GM04503 (cell line): ENCODE data around the gene ATP9B.
"Not testable (repeated sequence)": the region's sequence is repeated elsewhere in the genome, so short reads cannot be mapped to it uniquely, and the experiment has no call there.

ENCODE experiments used
- DNase-seq: peaks from one replicate; pipeline ENCODE4 v3.0.0-alpha.2; 2012; ENCODE audit warnings: low read depth

ATP9B gene

GRCh38 chr18:79290876-79291275 lies 221.7 kb downstream of the ATP9B start:
- DNase-seq, result no peak

DNA sequence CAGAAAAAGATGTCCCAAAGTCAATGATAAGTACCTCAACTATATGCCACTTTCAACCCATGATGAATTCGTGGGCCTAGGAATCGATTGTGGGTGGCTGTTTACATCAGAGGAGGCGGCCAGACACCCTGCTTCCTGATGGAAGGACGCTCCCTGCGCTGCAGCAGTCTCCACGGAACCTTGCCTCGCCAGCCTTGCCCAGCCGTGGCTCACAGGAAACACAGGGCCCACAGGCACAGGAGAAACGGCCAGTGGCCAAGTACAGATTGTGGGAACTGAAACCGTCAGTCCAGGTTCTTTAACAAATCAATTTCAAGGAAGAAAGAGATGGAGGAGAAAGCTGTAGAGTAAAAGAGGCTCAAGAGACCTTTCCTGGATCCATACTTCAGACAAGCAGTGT lies 225.0 kb downstream of the ATP9B start:
- no peak for DNase-seq

GRCh38 chr18:79299272-79299671 lies 230.1 kb downstream of the ATP9B start:
- no peak for DNase-seq

- DNase-seq, result no peak
Measured at GRCh38 chr18:79299711-79300110, 230.5 kb downstream of the ATP9B start.

- DNase-seq, result no peak
Measured at GRCh38 chr18:79300413-79300812, 231.2 kb downstream of the ATP9B start.

- no peak for DNase-seq
Measured at GRCh38 chr18:79302120-79302519, 232.9 kb downstream of the ATP9B start.

DNA sequence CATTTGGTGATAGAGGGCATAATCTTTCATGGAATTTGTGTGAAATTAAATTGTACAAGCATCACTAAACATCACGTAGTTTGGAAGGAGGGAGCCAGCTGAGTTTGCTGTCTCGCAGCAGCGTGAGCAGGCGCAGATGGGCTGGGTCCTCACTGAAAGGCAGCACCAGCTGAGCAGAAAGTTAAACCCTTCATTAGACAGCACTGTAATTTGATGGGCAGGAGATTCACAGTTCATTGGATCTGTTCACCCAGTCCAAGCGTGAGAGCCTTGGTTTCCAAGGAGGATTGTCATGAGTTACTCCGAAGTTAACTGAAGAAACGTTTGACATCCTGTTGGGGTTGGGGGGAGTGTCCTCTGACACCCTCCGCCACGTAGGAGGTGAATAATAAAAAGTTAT lies 236.7 kb downstream of the ATP9B start:
- DNase-seq, result no peak

GRCh38 chr18:79309614-79310358 lies 240.6 kb downstream of the ATP9B start:
- no peak for DNase-seq

GRCh38 chr18:79314838-79315388 lies 245.7 kb downstream of the ATP9B start:
- no peak for DNase-seq

GRCh38 chr18:79315596-79315995 lies 246.4 kb downstream of the ATP9B start:
- no peak for DNase-seq

- DNase-seq, result no peak
Measured at GRCh38 chr18:79317703-79318102, 248.5 kb downstream of the ATP9B start.

- DNase-seq, result no peak
Measured at GRCh38 chr18:79318142-79318673, 249.0 kb downstream of the ATP9B start.

- DNase-seq, result no peak
Measured at GRCh38 chr18:79320216-79320850, 251.1 kb downstream of the ATP9B start.

DNA sequence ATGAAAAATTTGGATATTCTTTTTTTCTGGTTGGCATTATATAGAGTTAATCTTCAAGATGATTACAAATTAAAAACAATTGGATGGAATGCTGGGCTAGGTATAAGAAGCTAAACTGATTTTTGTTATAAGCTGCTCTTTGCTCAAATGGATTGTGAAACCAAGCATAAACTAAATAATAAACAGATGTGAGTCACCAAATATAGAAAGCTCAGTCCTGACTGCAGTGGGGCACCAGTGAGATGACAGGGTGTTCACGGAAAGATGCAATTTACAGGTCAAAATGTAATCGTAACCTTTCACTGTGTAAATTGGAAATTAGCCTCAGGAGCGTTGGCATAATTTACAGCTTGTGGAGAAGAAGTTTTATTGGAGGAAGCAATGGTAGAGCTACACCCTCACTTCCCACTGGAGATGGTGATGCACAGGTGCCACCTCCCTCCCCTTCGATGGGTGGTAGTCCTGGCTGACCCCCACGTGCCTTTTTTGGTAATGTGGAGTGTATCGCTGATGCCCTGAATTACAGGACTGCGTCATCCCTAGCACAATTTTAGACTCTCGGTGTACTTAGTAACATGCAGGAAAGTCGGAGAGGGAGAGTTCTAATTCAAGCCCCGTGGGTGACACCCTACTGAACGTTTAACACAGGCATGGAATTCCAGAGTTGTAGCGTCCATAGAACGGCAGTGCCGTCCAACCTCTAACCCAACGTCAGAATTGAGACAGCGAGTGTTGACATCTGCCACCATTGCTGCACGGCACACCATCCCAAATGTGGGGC lies 252.6 kb downstream of the ATP9B start:
- no peak for DNase-seq

DNA sequence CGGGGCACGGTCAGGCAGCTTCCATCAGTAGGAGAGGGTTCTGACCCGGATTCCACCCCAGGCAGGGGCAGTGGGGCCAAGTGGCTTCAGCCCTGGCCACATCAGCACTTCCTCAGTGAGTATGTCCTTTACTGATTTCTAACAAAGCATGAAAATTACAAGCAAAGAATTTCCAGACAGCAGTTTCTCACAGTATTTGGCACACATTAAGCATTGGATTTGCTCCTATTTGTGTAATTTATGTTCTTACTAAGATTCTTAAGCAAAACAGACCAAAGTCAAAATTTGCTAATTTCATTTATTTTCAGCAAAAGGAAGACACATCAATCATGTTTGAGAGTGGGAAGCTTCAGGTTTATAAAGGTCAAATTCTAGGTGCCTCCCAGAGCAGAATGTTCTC lies 253.2 kb downstream of the ATP9B start:
- no peak for DNase-seq

DNA sequence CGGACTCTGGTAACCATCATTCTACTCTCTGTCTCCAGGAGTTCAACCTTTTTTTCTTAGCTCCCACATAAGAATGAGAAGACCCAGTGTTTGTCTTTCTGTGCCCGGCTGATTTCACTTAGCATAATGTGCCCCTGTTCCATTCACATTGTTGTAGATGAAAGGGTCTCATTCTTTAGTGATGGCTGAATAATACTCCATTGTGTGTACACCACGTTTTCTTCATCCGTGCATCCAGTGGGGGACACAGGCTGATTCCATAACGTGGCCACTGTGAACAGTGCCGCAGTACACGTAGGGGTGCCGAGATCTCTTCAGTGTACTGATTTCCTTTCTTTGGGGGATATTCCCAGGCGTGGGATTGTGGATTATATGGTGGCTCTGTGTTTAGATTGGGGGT lies 254.3 kb downstream of the ATP9B start:
- no peak for DNase-seq

DNA sequence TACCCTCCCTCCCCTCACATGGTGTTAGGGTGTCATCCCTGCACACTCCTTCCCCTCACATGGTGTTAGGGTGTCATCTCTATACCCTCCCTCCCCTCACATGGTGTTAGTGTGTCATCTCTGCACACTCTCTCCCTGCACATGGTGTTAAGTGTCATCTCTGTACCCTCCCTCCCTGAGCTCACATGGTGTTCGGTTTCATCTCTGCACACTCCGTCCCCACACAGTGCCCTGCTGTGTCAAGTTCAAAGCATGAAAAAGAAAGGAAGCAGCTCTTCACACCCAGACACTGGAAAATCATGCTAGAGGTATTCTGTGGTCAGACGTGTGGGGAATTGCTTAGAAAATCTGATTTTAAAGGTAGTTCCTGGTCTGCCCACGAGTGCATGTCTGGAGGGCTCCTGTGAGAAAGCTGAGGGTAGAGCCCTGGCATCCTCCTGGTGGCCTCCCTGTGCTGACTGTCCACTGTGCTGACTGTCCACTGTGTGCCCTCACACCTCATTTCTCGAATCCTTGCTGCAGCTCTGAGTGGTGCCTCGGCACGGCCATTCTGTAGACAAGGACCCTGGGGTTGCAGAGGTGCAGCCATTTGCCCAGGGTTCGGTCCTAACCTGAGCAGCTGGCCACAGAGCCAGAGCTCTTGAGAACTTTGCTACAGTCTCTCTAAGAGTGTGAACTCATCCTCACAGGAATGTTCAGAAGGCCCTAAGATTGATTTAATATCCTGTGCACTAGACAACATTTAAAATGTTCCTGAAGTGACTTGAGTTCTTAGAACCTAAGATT lies 257.4 kb downstream of the ATP9B start:
- no peak for DNase-seq

DNA sequence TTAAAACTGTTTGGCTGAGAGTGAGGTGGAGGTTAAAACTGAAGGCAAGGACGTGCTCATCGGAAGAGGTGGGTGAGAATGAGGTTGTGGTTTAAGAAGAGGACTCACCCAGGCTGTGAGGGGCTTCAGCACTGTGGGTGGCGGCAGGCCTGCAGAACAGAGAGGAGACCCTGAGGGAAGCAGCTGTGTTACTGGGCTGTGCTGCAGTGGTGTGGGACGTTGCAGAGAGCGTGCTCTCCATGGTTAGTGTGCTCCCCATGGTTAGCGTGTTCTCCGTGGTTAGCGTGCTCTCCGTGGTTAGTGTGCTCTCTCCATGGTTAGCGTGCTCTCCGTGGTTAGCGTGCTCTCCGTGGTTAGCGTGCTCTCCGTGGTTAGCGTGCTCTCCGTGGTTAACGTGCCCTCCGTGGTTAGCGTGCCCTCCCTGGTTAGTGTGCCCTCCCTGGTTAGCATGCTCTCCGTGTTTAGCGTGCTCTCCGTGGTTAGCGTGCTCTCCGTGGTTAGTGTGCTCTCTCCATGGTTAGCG lies 258.1 kb downstream of the ATP9B start:
- no peak for DNase-seq

- not testable (repeated sequence) for DNase-seq
Measured at GRCh38 chr18:79327915-79328314, 258.7 kb downstream of the ATP9B start.

GRCh38 chr18:79328887-79329286 lies 259.7 kb downstream of the ATP9B start:
- no peak for DNase-seq

GRCh38 chr18:79329786-79330185 lies 260.6 kb downstream of the ATP9B start:
- no peak for DNase-seq
